Calu3 (cell line): ENCODE measurements around the gene TPK1. TPM values are rescaled to one million over a fixed set of nuclear protein-coding genes. Genes with fewer than 3 reads are reported as not detected.

ENCODE experiments used
- BruUV-seq: library from RNA; stranded (reverse); fragments of 400-500 nt; replicated peaks from 2 replicates; lab custom pipeline; 2021; lab: Mats Ljungman, UMichigan
- CTCF ChIA-PET: fragments of 300-600 bp; sonication (Branson Sonifier 250); formaldehyde crosslinking; loops from one replicate; lab custom pipeline; 2022; ENCODE audit warnings: antibody characterized with exemption; lab: Charles Lee
- DNase-seq: peaks from one replicate; pipeline ENCODE4 v3.0.0; 2022
- H3K27ac Mint-ChIP-seq: one replicate; pipeline ENCODE4 v1.8.0; 2022; ENCODE audit warnings: mixed read lengths; ENCODE audit not compliant: unreplicated experiment
- H3K27me3 Mint-ChIP-seq: one replicate; pipeline ENCODE4 v1.8.0; 2022; ENCODE audit warnings: mixed read lengths; ENCODE audit not compliant: unreplicated experiment
- H3K36me3 Mint-ChIP-seq: one replicate; pipeline ENCODE4 v1.8.0; 2022; ENCODE audit warnings: mild to moderate bottlenecking, moderate library complexity, mixed read lengths; ENCODE audit not compliant: insufficient read depth, unreplicated experiment
- H3K4me1 Mint-ChIP-seq: one replicate; pipeline ENCODE4 v1.8.0; 2022; ENCODE audit warnings: mild to moderate bottlenecking, low read depth, mixed read lengths; ENCODE audit not compliant: unreplicated experiment
- H3K4me3 Mint-ChIP-seq: one replicate; pipeline ENCODE4 v1.8.0; 2022; ENCODE audit warnings: mild to moderate bottlenecking, low read depth, moderate library complexity, mixed read lengths; ENCODE audit not compliant: unreplicated experiment
- H3K9me3 Mint-ChIP-seq: one replicate; pipeline ENCODE4 v1.8.0; 2022; ENCODE audit warnings: low read depth, mixed read lengths; ENCODE audit not compliant: unreplicated experiment
- CTCF ChIP-seq: fragments of 200-600 bp; IDR thresholded peaks from one replicate; pipeline ENCODE4 v1.8.0; 2022; ENCODE audit warnings: antibody characterized with exemption; ENCODE audit not compliant: unreplicated experiment
- intact Hi-C: fragments of 100-400 bp; cut with micrococcal nuclease; formaldehyde crosslinking; loops from one replicate; pipeline ENCODE4 v1.10.0; 2022; ENCODE audit not compliant: unreplicated experiment
- total RNA-seq: library from RNA; stranded (reverse); gene quantifications from 2 replicates; pipeline ENCODE4 v1.2.3, GENCODE V29; 2022

The TPK1 gene
- total RNA-seq, 1 experiment from 2014 or later, result 13.2 TPM

GRCh38 chr7:144820552-144820951 lies 15.3 kb downstream of the TPK1 start:
- CTCF ChIA-PET, result no interaction called here
- Mint-ChIP-seq H3K4me3 (no peak overlapping the region), H3K4me1 (peaks cover 42% of the 10 kb centered on the region), H3K27ac (no peak overlapping the region), H3K27me3 (no peaks in the 10 kb centered on the region), H3K9me3 (no peaks in the 10 kb centered on the region), H3K36me3 (no peaks in the 10 kb centered on the region)
- no peak for DNase-seq
- intact Hi-C loops, result no loop called here
- no peak for TF ChIP-seq CTCF
- BruUV-seq, result no TSS peak

- Mint-ChIP-seq H3K27ac (no peak overlapping the region), H3K4me1 (peaks cover 32% of the 10 kb centered on the region), H3K9me3 (no peaks in the 10 kb centered on the region), H3K36me3 (no peaks in the 10 kb centered on the region), H3K27me3 (no peaks in the 10 kb centered on the region), H3K4me3 (no peak overlapping the region)
- no peak for DNase-seq
- CTCF ChIA-PET, result no interaction called here
- intact Hi-C loops, result no loop called here
- BruUV-seq, result no TSS peak
- TF ChIP-seq CTCF, result no peak
Observed at GRCh38 chr7:144819566-144819965, 16.3 kb downstream of the TPK1 start.

- CTCF ChIA-PET, result no interaction called here
- Mint-ChIP-seq H3K36me3 (no peaks in the 10 kb centered on the region), H3K27ac (no peak overlapping the region), H3K9me3 (no peaks in the 10 kb centered on the region), H3K4me3 (no peak overlapping the region), H3K27me3 (no peaks in the 10 kb centered on the region), H3K4me1 (peaks cover 22% of the 10 kb centered on the region)
- no peak for TF ChIP-seq CTCF
- BruUV-seq, result no TSS peak
- intact Hi-C loops, result no loop called here
- no peak for DNase-seq
Observed at GRCh38 chr7:144818511-144818910, 17.3 kb downstream of the TPK1 start.

- no peaks in the 10 kb centered on the region for H3K9me3 Mint-ChIP-seq
- CTCF ChIA-PET, result no interaction called here
- H3K27ac Mint-ChIP-seq, result no peak overlapping the region
- H3K4me3 Mint-ChIP-seq, result no peak overlapping the region
- H3K27me3 Mint-ChIP-seq, result no peaks in the 10 kb centered on the region
- no peak for DNase-seq
- no peak for TF ChIP-seq CTCF
- intact Hi-C loops, result no loop called here
- no TSS peak for BruUV-seq
- H3K4me1 Mint-ChIP-seq, result peaks cover 22% of the 10 kb centered on the region
- no peaks in the 10 kb centered on the region for H3K36me3 Mint-ChIP-seq
Observed at GRCh38 chr7:144817001-144817400, 18.9 kb downstream of the TPK1 start.
